ENCODE measurements around the gene RHEB.
A peak's percentile ranks its signal among the peaks of the same experiment; 100 is the strongest.

Gene RHEB

GRCh38 chr7:151448261-151449252 is 71.1 kb downstream of the RHEB start:
- DNase-seq (ENCODE audit: low read depth): peak; percentile 61

- DNase-seq (ENCODE audit: low read depth): no peak
Measured at GRCh38 chr7:151447901-151448260, 71.8 kb downstream of the RHEB start.

DNA sequence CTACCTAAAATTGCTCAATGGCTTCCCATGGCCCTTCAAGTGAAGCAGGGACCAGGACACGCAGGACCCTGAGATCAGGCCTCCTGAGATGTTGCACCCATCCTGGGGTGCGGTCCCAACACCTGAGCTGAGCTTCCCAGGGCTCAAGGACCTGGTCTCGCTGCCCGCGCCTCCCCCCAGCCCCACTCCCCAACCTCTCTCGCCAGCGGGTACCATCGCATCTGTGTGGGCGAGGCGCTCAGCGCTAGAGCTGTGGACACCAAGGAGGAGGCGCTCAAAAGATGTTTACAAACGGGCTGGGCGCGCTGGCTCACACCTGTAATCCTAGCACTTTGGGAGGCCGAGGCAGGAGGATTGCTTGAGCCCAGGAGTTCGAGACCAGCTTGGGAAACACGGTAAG is 72.4 kb downstream of the RHEB start:
- DNase-seq (ENCODE audit: low read depth): no peak

- no peak for DNase-seq (ENCODE audit: low read depth)
Measured at GRCh38 chr7:151446412-151446811, 73.3 kb downstream of the RHEB start.

DNA sequence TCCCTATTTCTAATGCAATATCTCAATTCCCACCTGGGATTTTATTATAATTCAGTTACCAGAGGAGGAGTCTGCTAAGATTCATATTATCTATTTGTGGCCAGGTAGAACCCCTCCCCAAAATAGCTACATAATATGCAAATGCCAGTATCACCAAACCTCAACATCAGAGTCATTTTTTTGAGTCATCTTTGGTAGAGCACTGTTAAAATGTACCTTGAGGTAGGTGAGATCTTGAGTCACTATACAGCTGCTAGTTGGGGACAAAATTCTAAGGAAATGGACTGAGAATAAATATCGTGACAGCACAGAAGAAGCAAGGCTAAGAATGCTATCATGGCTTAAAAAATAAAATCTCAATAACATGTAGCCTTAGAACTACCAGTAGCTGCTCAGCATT is 75.1 kb downstream of the RHEB start:
- DNase-seq (ENCODE audit: low read depth): no peak

- DNase-seq (ENCODE audit: low read depth): no peak
Measured at GRCh38 chr7:151442776-151443496, 76.8 kb downstream of the RHEB start.

DNA sequence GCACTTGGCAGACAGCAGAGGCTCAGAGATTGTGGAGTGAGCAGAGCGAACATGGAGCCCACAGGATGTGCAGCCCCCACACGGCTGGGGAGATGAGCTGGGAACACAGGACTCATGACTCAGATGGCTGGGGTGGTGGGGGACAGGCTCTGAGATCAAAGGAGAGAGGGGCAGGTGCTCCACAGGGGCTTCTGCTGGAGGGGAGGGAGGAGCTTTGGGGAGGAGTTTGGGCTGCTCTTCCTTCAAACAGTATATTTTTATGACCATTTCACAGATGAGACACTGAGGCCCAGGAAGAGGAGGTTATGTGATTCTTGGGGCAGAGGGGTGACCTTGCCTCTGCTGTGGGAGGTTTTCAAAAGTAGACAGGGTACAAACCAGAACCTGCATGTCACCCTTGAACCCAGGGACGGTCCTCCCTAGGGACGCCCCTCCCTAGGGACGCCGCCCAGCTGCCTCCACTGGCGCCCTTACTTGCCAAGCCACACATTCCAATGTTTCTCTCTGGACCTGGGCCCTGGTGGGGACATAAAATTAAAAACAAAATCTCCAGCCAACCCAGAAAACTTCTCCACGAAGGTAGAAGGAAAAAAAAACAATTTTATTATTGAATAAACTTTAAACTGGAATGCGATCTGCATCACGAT is 78.8 kb downstream of the RHEB start:
- DNase-seq (ENCODE audit: low read depth): no peak

- DNase-seq (ENCODE audit: low read depth): no peak
Measured at GRCh38 chr7:151439855-151440798, 79.6 kb downstream of the RHEB start, which contains the start of gene CRYGN. TSS of gene CRYGN (minus strand) at chr7:151440141. CDS start at chr7:151439917, 224 bp downstream.

DNA sequence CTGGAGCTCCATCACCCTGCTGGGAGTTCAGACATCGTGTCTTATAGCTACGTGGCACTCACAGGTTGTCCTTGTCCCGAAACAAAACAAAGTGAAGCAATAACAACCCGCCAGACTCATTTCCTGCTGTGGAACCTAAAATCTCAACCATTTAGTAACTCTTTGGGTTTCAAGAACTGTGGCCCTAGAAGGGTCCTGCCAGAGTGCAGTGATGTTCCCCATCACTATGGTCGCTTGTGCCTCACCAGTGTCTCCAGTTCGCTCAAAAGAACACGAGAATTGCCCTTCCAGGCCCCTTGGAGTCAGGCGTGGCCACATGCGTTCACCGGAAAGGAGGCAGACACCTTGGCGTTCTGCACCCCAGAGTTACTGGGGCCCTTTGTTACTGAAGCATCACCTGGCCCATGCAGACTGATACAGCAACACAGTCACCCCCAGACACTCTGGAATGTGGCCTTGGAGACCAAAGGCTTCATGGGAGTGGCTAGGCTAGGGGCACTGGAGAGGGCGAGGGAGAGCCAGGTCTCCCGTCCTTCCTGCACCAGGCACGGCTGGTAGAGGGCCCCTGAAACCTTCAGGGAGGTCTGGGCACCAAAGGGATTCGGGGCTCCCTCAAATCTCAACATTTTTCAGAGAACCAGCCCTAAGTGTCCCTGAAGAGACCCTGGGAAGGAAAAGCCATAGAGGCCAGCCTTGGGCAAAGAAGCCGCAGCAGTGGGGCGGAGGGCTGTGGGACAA is 80.7 kb downstream of the RHEB start:
- no peak for DNase-seq (ENCODE audit: low read depth)

DNA sequence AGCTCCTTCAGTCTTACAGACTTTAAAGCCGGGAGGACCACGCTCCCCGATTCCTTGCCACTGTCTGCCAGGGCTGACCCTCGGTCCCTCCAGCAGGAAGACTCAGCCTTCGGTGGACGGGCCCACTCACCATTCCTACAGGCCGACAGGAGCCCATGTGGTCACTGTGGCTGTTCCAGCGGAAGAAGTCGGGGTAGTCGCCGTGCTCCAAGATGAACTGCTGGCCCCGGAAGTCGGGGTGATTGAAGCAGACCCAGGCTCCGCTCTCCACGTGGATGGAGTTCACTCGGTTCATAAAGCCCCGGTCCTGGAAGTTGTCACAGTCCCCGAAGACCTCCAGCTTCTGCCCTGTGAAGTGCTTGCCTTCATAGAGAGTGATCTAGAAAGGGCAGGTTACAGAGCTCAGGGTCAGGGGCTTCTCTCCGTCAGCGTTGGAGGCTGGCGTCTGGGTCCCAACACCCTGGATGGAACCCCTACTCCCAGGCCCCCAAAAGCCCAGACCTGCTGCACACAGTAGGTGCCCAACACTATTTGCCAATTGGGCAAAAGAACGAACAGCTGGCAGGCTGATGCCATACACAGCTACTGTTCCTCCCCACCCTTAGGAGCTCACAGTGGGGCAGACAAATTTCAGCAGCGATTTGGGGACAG is 81.7 kb downstream of the RHEB start:
- no peak for DNase-seq (ENCODE audit: low read depth)

GRCh38 chr7:151437159-151437553 is 82.5 kb downstream of the RHEB start:
- no peak for DNase-seq (ENCODE audit: low read depth)

GRCh38 chr7:151436446-151437158 is 83.1 kb downstream of the RHEB start:
- no peak for DNase-seq (ENCODE audit: low read depth)

- DNase-seq (ENCODE audit: low read depth): no peak
Measured at GRCh38 chr7:151435971-151436370, 83.7 kb downstream of the RHEB start.

- no peak for DNase-seq (ENCODE audit: low read depth)
Measured at GRCh38 chr7:151435103-151435916, 84.4 kb downstream of the RHEB start.

- DNase-seq (ENCODE audit: low read depth): no peak
Measured at GRCh38 chr7:151434549-151434948, 85.1 kb downstream of the RHEB start.

DNA sequence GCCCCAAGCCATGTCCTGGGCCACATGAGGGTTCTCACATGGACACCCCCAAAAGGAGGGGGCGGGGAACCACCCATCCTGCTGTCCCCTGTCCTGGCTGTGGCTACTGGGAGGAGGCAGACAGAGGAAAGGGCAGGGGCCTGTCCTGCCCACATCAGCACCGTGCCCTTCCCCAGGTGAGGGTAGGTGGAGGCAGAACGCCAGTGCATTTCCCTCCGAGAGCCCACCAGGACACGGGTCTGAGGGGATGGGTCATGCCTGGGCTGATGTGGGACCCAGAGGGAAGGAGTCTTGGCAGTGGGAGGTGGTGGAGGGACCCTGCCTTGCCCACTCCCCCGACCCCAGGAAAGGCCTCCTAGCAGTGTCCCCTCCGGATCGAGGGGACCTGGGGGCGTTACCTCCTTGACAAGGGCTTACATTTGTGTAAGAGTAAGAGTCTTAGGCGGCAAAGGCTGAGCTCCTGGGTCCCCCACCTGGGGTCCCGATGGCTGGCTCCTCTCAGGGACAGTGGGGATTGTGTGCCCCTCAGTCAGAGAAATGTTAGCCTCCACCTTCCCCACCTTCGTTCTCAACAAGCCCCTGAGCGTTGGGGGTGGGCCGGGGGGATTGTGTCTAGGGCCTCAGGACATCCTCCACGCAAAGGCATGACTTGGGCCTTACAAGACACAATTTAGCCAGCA is 85.8 kb downstream of the RHEB start:
- no peak for DNase-seq (ENCODE audit: low read depth)

- peak; percentile 25 for DNase-seq (ENCODE audit: low read depth)
Measured at GRCh38 chr7:151432658-151433521, 86.8 kb downstream of the RHEB start.

Measured in stimulated activated CD8-positive, alpha-beta memory T cell treated with anti-CD3 and anti-CD28 coated beads, Interleukin-7, amount 100 ng/mL, for 24 hours (primary cell).